HuH-7.5 (cell line): Measurements from ENCODE around the gene EIF2B2.
A peak's percentile ranks its signal among the peaks of the same experiment; 100 is the strongest.

Experiments
- DNase-seq: peaks from one replicate; pipeline ENCODE4 v3.0.0; 2011; ENCODE audit warnings: low spot score

The EIF2B2 gene

GRCh38 chr14:75002392-75003249, at the start of gene EIF2B2:
Gene EIF2B2, plus strand, starts transcription at chr14:75002921. Its CDS starts 70 bp downstream, at chr14:75002991.
- DNase-seq: peak; percentile 90

GRCh38 chr14:74953686-74954085, 49.0 kb upstream of the EIF2B2 start:
- DNase-seq: no peak

GRCh38 chr14:74954232-74954946, 48.3 kb upstream of the EIF2B2 start:
- DNase-seq: no peak

- no peak for DNase-seq
Observed at GRCh38 chr14:74954947-74955228, 47.8 kb upstream of the EIF2B2 start.

- DNase-seq: peak; percentile 65
Observed at GRCh38 chr14:74955229-74956026, 47.3 kb upstream of the EIF2B2 start, which contains the start of gene PGF. Gene PGF, minus strand, starts transcription at chr14:74955597. Its CDS starts 355 bp downstream, at chr14:74955242.

- no peak for DNase-seq
Observed at GRCh38 chr14:74956027-74956279, 46.8 kb upstream of the EIF2B2 start.

GRCh38 chr14:74956280-74957072, 46.2 kb upstream of the EIF2B2 start:
- no peak for DNase-seq

GRCh38 chr14:74959596-74960180, 43.0 kb upstream of the EIF2B2 start:
- no peak for DNase-seq

GRCh38 chr14:74960736-74961135, 42.0 kb upstream of the EIF2B2 start:
- no peak for DNase-seq

- DNase-seq: no peak
Observed at GRCh38 chr14:74961238-74961911, 41.3 kb upstream of the EIF2B2 start.

GRCh38 chr14:74962046-74962445, 40.7 kb upstream of the EIF2B2 start:
- no peak for DNase-seq

- no peak for DNase-seq
Observed at GRCh38 chr14:74962493-74962892, 40.2 kb upstream of the EIF2B2 start.

- DNase-seq: no peak
Observed at GRCh38 chr14:74963178-74963704, 39.5 kb upstream of the EIF2B2 start.

GRCh38 chr14:74963705-74964271, 38.9 kb upstream of the EIF2B2 start:
- no peak for DNase-seq

- DNase-seq: no peak
Observed at GRCh38 chr14:74964787-74965485, 37.8 kb upstream of the EIF2B2 start.

GRCh38 chr14:74965486-74966153, 37.1 kb upstream of the EIF2B2 start:
- DNase-seq: no peak

GRCh38 chr14:74968811-74969210, 33.9 kb upstream of the EIF2B2 start:
- no peak for DNase-seq

- DNase-seq: no peak
Observed at GRCh38 chr14:74973003-74973653, 29.6 kb upstream of the EIF2B2 start.

- DNase-seq: no peak
Observed at GRCh38 chr14:74973905-74974363, 28.8 kb upstream of the EIF2B2 start.
